HG02588 (cell line): ENCODE results near the gene SLC8A2.
"Not testable (repeated sequence)": the region's sequence is repeated elsewhere in the genome, so short reads cannot be mapped to it uniquely, and the experiment has no call there.

ENCODE experiments used
- ATAC-seq: cut with Tn5 transposase; IDR thresholded peaks from one replicate; pipeline ENCODE4 v1.9.1; 2021; ENCODE audit warnings: mild to moderate bottlenecking, moderate library complexity; ENCODE audit not compliant: unreplicated experiment

SLC8A2 gene

GRCh38 chr19:47386582-47386981 is 85.1 kb downstream of the SLC8A2 start:
- not testable (repeated sequence) for ATAC-seq

- ATAC-seq = not testable (repeated sequence)
Observed at GRCh38 chr19:47384533-47384932, 87.2 kb downstream of the SLC8A2 start.

- ATAC-seq = not testable (repeated sequence)
Observed at GRCh38 chr19:47383890-47384289, 87.8 kb downstream of the SLC8A2 start.

GRCh38 chr19:47381653-47382279 is 89.9 kb downstream of the SLC8A2 start:
- ATAC-seq = no peak

- ATAC-seq = no peak
Observed at GRCh38 chr19:47381121-47381520, 90.6 kb downstream of the SLC8A2 start.

GRCh38 chr19:47380559-47380958 is 91.1 kb downstream of the SLC8A2 start:
- ATAC-seq = no peak

GRCh38 chr19:47379381-47379938 is 92.2 kb downstream of the SLC8A2 start:
- ATAC-seq = no peak

GRCh38 chr19:47378246-47378645 is 93.4 kb downstream of the SLC8A2 start:
- no peak for ATAC-seq
